ENCODE results near the gene FXYD5.
"Not testable (repeated sequence)": the region's sequence is repeated elsewhere in the genome, so short reads cannot be mapped to it uniquely, and the experiment has no call there.

Gene FXYD5

GRCh38 chr19:35126624-35126959 is 27.9 kb upstream of the FXYD5 start:
- Mint-ChIP-seq H3K4me1 (ENCODE audit: low read depth) (peaks cover 11% of the 10 kb centered on the region), H3K27me3 (no peaks in the 10 kb centered on the region), H3K36me3 (no peaks in the 10 kb centered on the region), H3K9me3 (ENCODE audit: low read depth) (no peaks in the 10 kb centered on the region), H3K27ac (no peak overlapping the region), H3K4me3 (no peak overlapping the region)

- Mint-ChIP-seq H3K36me3 (no peaks in the 10 kb centered on the region), H3K4me1 (ENCODE audit: low read depth) (peaks cover 11% of the 10 kb centered on the region), H3K9me3 (ENCODE audit: low read depth) (peaks cover 6% of the 10 kb centered on the region), H3K4me3 (no peak overlapping the region), H3K27ac (no peak overlapping the region), H3K27me3 (no peaks in the 10 kb centered on the region)
Observed at GRCh38 chr19:35127871-35128270, 26.7 kb upstream of the FXYD5 start.

GRCh38 chr19:35128398-35129057 is 26.0 kb upstream of the FXYD5 start:
- no peak overlapping the region for H3K27ac Mint-ChIP-seq
- H3K27me3 Mint-ChIP-seq = no peaks in the 10 kb centered on the region
- H3K4me3 Mint-ChIP-seq = no peak overlapping the region
- peaks cover 9% of the 10 kb centered on the region for H3K9me3 Mint-ChIP-seq (ENCODE audit: low read depth)
- H3K4me1 Mint-ChIP-seq (ENCODE audit: low read depth) = peaks cover 11% of the 10 kb centered on the region
- H3K36me3 Mint-ChIP-seq = no peaks in the 10 kb centered on the region

GRCh38 chr19:35129724-35130274 is 24.7 kb upstream of the FXYD5 start:
- H3K27ac Mint-ChIP-seq; H3K27me3 Mint-ChIP-seq; H3K4me1 Mint-ChIP-seq (ENCODE audit: low read depth); H3K36me3 Mint-ChIP-seq; H3K9me3 Mint-ChIP-seq (ENCODE audit: low read depth); H3K4me3 Mint-ChIP-seq: not testable (repeated sequence)

GRCh38 chr19:35130761-35131720 is 23.5 kb upstream of the FXYD5 start:
- H3K27ac Mint-ChIP-seq = peak overlapping the region; percentile 22
- H3K36me3 Mint-ChIP-seq = no peaks in the 10 kb centered on the region
- H3K27me3 Mint-ChIP-seq = no peaks in the 10 kb centered on the region
- H3K4me1 Mint-ChIP-seq (ENCODE audit: low read depth) = peaks cover 5% of the 10 kb centered on the region
- peaks cover 9% of the 10 kb centered on the region for H3K9me3 Mint-ChIP-seq (ENCODE audit: low read depth)
- no peak overlapping the region for H3K4me3 Mint-ChIP-seq

GRCh38 chr19:35132254-35132653 is 22.3 kb upstream of the FXYD5 start:
- peaks cover 5% of the 10 kb centered on the region for H3K4me1 Mint-ChIP-seq (ENCODE audit: low read depth)
- H3K4me3 Mint-ChIP-seq = no peak overlapping the region
- H3K36me3 Mint-ChIP-seq = no peaks in the 10 kb centered on the region
- H3K27me3 Mint-ChIP-seq = no peaks in the 10 kb centered on the region
- no peak overlapping the region for H3K27ac Mint-ChIP-seq
- peaks cover 9% of the 10 kb centered on the region for H3K9me3 Mint-ChIP-seq (ENCODE audit: low read depth)

GRCh38 chr19:35133826-35134225 is 20.7 kb upstream of the FXYD5 start:
- Mint-ChIP-seq H3K4me3 (no peak overlapping the region), H3K27me3 (no peaks in the 10 kb centered on the region), H3K4me1 (ENCODE audit: low read depth) (peaks cover 5% of the 10 kb centered on the region), H3K36me3 (no peaks in the 10 kb centered on the region), H3K27ac (no peak overlapping the region), H3K9me3 (ENCODE audit: low read depth) (peaks cover 9% of the 10 kb centered on the region)

GRCh38 chr19:35134601-35135242 is 19.8 kb upstream of the FXYD5 start, which contains the start of gene LGI4:
Gene LGI4, minus strand, starts transcription at chr19:35135059. Its CDS starts 379 bp downstream, at chr19:35134680.
- no peaks in the 10 kb centered on the region for H3K27me3 Mint-ChIP-seq
- H3K27ac Mint-ChIP-seq = peak within 1 kb of the TSS; percentile 11
- H3K4me3 Mint-ChIP-seq = no peak within 1 kb of the TSS
- H3K4me1 Mint-ChIP-seq (ENCODE audit: low read depth) = peaks cover 5% of the 10 kb centered on the region
- peaks cover 9% of the 10 kb centered on the region for H3K9me3 Mint-ChIP-seq (ENCODE audit: low read depth)
- H3K36me3 Mint-ChIP-seq = no peaks in the 10 kb centered on the region

- Mint-ChIP-seq H3K4me3 (no peak overlapping the region), H3K9me3 (ENCODE audit: low read depth) (peaks cover 9% of the 10 kb centered on the region), H3K27ac (peak overlapping the region; percentile 11), H3K4me1 (ENCODE audit: low read depth) (peaks cover 5% of the 10 kb centered on the region), H3K36me3 (no peaks in the 10 kb centered on the region), H3K27me3 (no peaks in the 10 kb centered on the region)
Observed at GRCh38 chr19:35135389-35135909, 19.1 kb upstream of the FXYD5 start.

- H3K9me3 Mint-ChIP-seq (ENCODE audit: low read depth) = peaks cover 9% of the 10 kb centered on the region
- H3K4me1 Mint-ChIP-seq (ENCODE audit: low read depth) = peaks cover 11% of the 10 kb centered on the region
- no peaks in the 10 kb centered on the region for H3K27me3 Mint-ChIP-seq
- H3K27ac Mint-ChIP-seq = no peak overlapping the region
- H3K36me3 Mint-ChIP-seq = no peaks in the 10 kb centered on the region
- H3K4me3 Mint-ChIP-seq = no peak overlapping the region
Observed at GRCh38 chr19:35136231-35136630, 18.3 kb upstream of the FXYD5 start.

- no peaks in the 10 kb centered on the region for H3K27me3 Mint-ChIP-seq
- no peak overlapping the region for H3K4me3 Mint-ChIP-seq
- H3K27ac Mint-ChIP-seq = no peak overlapping the region
- peaks cover 20% of the 10 kb centered on the region for H3K4me1 Mint-ChIP-seq (ENCODE audit: low read depth)
- no peaks in the 10 kb centered on the region for H3K36me3 Mint-ChIP-seq
- H3K9me3 Mint-ChIP-seq (ENCODE audit: low read depth) = peaks cover 9% of the 10 kb centered on the region
Observed at GRCh38 chr19:35136977-35137702, 17.4 kb upstream of the FXYD5 start.

- H3K36me3 Mint-ChIP-seq = no peaks in the 10 kb centered on the region
- no peak within 1 kb of the TSS for H3K4me3 Mint-ChIP-seq
- H3K27ac Mint-ChIP-seq = no peak within 1 kb of the TSS
Observed at GRCh38 chr19:35138305-35138892, 16.1 kb upstream of the FXYD5 start, which contains the start of gene FXYD1. Gene FXYD1, plus strand, starts transcription at chr19:35138824. Its CDS starts 1,256 bp downstream, at chr19:35140080.

GRCh38 chr19:35140207-35140961 is 14.2 kb upstream of the FXYD5 start:
- no peaks in the 10 kb centered on the region for H3K36me3 Mint-ChIP-seq
- H3K27me3 Mint-ChIP-seq = no peaks in the 10 kb centered on the region
- no peak overlapping the region for H3K27ac Mint-ChIP-seq
- H3K4me3 Mint-ChIP-seq = peak overlapping the region; percentile 77
- peaks cover 33% of the 10 kb centered on the region for H3K4me1 Mint-ChIP-seq (ENCODE audit: low read depth)
- H3K9me3 Mint-ChIP-seq (ENCODE audit: low read depth) = no peaks in the 10 kb centered on the region

More at GRCh38 chr19:35138305-35138892, 16.1 kb upstream of the FXYD5 start, which contains the start of gene FXYD1:
- Mint-ChIP-seq H3K4me1 (ENCODE audit: low read depth) (peaks cover 22% of the 10 kb centered on the region), H3K27me3 (no peaks in the 10 kb centered on the region), H3K9me3 (ENCODE audit: low read depth) (no peaks in the 10 kb centered on the region)
